GM19025 (cell line): ENCODE data around the gene SPEF2.

Experiments
- ATAC-seq: cut with Tn5 transposase; IDR thresholded peaks from one replicate; pipeline ENCODE4 v1.9.1; 2021; ENCODE audit warnings: mild to moderate bottlenecking, low read depth, moderate library complexity; ENCODE audit not compliant: unreplicated experiment

Gene SPEF2

GRCh38 chr5:35777358-35778087 lies 159.9 kb downstream of the SPEF2 start:
- ATAC-seq = no peak

DNA sequence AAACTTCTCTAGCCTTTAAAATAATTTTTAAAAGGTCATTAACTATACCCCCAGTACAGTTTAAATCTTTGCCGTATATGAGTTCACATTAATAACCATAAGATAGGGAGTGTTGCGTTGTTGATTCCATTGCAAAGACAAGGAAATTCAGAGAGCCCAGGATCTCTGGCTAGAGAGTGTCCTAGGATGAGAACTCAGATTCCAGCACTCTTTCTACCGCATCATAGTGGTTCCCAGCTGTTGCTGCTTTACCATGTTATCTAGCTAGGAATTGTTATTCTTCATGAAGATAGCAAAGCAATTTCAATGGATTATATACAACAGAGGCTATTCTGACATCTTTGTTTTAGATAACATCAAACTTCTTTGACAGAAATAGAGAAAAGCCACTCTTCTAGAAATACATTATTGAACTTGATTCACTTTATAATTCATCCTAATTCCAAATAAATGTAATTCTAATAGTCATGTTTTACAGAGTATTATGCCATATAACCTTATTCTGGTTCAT lies 160.7 kb downstream of the SPEF2 start:
- no peak for ATAC-seq

GRCh38 chr5:35780236-35780635 lies 162.6 kb downstream of the SPEF2 start:
- ATAC-seq = no peak

DNA sequence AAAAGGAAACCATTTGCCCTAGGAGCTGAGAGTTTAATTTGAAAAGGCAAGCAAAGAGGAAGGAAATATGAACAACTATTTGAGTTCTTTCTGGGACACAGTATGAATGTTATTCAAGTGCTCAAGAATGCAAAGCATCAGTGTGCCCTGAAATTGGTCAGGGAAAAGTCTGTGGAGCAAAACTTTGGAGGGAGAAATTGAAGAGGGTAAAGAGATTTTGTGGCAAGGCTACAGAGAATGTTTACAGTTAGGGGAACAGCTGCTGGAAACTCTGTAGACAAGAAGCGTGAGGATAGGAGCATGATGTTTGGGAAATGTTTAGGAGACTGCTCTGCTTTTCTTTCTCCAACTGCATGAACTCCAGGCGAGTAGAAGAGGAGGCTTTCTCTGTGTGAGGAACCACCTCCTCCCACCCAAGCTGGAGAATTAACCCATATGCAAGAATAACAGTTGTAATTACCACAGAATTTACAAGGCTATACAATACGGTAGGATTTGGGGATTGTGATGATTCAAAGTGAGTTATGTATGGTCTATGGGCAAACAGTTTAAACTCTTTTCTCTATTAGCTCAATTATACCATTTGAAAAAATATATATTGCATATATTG lies 163.6 kb downstream of the SPEF2 start:
- no peak for ATAC-seq

DNA sequence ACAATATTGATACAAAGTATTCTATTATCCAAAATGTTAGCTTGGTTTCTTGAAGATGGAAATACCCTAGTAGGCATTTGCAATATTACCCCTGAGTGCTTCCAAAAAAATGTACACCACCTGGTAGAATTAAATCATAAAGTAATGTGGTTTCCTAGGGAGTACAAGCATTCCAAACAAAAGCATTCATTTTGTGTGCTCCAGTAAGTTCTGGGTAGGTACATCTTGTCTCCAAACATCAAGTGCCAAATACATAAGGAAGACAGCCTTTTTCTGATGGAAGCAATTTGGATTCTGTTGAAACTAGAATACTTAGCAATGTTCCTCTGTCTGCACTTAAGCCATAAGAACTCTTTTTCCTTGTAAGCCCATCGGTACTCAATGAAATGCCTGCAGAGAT lies 165.9 kb downstream of the SPEF2 start:
- no peak for ATAC-seq

- ATAC-seq = no peak
These were observed 168.0 kb downstream of the SPEF2 start for GRCh38 chr5:35785601-35786085.

DNA sequence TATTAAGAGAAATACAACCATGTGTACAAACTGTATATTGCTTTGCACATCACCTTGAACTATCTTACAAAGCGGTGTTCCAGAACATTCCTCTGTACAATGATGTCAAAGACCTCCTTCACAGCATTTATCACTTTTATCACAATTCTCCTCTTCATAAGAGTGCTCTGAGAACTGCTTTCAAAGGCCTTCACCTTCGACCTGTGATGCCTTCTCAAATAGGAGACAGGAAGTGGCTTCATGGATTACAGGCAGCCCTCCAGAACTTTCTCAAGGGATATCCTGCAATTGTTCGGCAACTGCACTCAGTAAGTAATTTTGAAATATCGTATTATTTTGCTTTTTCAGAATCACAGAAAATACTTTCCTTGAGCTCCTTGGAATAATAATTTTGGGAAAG lies 171.1 kb downstream of the SPEF2 start:
- ATAC-seq = no peak

GRCh38 chr5:35789732-35790456 lies 172.2 kb downstream of the SPEF2 start:
- ATAC-seq = no peak

GRCh38 chr5:35790457-35790822 lies 172.8 kb downstream of the SPEF2 start:
- no peak for ATAC-seq

DNA sequence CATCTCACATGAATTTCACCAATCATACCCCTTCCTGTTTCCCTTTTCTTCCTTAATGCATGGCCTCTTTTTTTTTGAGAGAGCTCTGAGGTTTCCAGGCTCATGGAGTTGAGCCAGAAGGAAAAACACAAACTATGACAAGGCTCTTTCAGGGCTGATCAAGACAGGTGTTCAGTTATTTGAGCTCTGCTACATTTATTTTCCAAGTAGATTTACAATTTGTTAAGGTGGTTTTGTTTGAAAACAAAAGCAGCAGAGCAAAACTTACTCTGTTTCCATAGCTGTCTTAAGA lies 176.6 kb downstream of the SPEF2 start:
- ATAC-seq = no peak

GRCh38 chr5:35794684-35795375 lies 177.2 kb downstream of the SPEF2 start:
- no peak for ATAC-seq

DNA sequence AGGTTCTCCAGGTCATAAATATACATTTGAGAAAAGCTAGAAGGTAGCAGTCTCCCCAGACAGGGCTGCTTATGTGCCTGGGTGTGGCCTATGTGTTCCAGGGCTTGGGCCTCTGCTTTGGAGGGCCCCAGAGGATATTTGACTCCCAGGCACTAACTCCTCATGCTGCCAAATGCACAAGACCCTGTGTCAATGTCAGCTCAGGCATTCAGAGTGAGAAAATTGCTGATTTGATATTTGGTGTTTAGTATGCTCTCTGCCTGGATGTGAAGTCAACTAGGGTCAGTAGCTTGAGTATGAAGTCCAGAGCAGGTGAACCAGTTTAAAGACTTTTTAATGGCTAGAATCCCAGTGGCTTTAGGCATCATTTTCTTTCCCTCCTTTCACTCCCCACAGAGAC lies 181.5 kb downstream of the SPEF2 start:
- ATAC-seq = no peak

GRCh38 chr5:35799753-35800152 lies 182.1 kb downstream of the SPEF2 start:
- ATAC-seq = no peak

- ATAC-seq = no peak
These were observed 185.6 kb downstream of the SPEF2 start for GRCh38 chr5:35803191-35803651.

- ATAC-seq = no peak
These were observed 186.6 kb downstream of the SPEF2 start for GRCh38 chr5:35804201-35804653.

DNA sequence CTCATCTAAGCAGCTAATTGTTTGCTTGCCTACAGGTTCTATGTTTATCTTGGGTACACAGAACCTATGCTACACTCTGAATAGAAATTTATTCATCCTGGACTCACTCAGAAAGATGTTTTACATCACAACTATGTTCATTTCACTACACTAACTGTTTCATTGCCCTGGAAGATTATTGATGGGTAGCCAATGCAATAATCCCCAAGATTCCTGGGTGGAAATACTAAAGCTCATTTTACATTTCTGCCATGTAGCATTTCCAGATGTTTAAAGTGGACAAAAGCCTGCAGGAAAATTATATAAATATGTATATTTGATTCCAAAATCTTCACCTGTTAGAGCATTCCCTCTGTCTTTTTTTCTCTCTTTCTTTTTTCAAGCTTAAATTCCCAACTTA lies 187.2 kb downstream of the SPEF2 start:
- ATAC-seq = no peak

DNA sequence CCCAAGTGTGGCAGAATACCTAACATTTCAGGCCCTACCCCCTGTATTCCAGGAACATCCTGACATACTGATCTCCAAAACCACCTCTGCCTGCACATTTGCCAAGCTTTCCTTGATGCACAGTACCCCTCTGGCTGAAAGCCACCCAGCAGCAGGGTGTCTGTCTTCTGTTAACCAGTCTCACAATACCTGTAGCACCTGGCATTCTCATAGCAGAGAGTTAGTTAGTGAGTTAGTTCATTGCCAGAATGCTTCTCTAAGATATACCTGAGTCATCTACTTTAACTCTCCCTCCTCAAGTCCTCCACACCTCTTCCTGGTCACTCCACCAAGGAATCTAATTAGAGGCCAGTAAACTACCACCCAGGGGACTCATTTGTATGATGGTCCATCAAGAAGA lies 192.9 kb downstream of the SPEF2 start:
- no peak for ATAC-seq

GRCh38 chr5:35811108-35811741 lies 193.6 kb downstream of the SPEF2 start:
- ATAC-seq = no peak

DNA sequence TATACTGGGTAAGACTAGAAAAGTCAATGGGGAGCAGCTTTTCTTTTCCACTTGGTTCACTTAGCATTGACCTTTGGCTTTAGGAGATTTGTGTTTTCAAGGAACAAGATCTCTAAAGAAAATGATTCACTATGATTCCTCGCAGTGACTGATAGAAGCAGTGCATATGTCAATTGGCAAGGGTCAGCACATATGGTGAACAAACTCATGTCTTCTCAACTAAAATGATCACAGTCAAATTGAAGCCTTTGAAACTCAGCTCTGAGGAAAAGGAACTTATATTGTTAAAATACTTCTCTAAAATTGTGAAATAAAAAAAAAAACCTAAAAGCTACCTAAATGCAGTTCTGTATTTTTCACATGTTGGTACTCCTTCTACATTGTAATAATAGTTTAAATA lies 195.9 kb downstream of the SPEF2 start:
- no peak for ATAC-seq
